Sigmoid colon (tissue), 4 donors: Measurements from ENCODE around the gene WNT2B.

Experiments
- CTCF ChIP-seq, 4 experiments: fragments of 450-650 bp in 3 of 4; fragments of 200-600 bp in 1 of 4; IDR thresholded peaks; one replicate each; pipeline ENCODE4 v1.5.1; 2016 to 2019; ENCODE audit warnings: antibody characterized with exemption in 4 of 4, mild to moderate bottlenecking in 3 of 4, moderate library complexity in 2 of 4
- EP300 ChIP-seq, 4 donors: sonication (generic); formaldehyde crosslinking; IDR thresholded peaks; one replicate each; pipeline ENCODE4 v1.6.1; 2017; ENCODE audit warnings: antibody characterized with exemption in 4 of 4
- POLR2A ChIP-seq, 2 donors: fragments of 450-650 bp; IDR thresholded peaks; one replicate each; pipeline ENCODE4 v1.6.1; 2016; ENCODE audit warnings: antibody characterized with exemption in 2 of 2, mild to moderate bottlenecking in 2 of 2, moderate library complexity in 2 of 2

- no peak for TF ChIP-seq POLR2A (IDR thresholded peaks at IDR 0.05)
- no peak for TF ChIP-seq CTCF (IDR thresholded peaks at IDR 0.05)
- no peak for TF ChIP-seq EP300 (IDR thresholded peaks at IDR 0.05)
These were observed 48.6 kb downstream of the WNT2B start for GRCh38 chr1:112557385-112557784.
